Panc1 (cell line): ENCODE measurements around the gene ATP6V1F. TPM values are rescaled to one million over a fixed set of nuclear protein-coding genes. Genes with fewer than 3 reads are reported as not detected.

Experiments
- ATAC-seq: fragments of 200-7000 bp; cut with Tn5 transposase; 2 replicates; pipeline ENCODE4 v1.9.1; 2020; ENCODE audit warnings: mild to moderate bottlenecking, moderate library complexity
- BruUV-seq: library from RNA; stranded (reverse); fragments of 400-500 nt; replicated peaks from 2 replicates; lab custom pipeline; 2021; lab: Mats Ljungman, UMichigan
- CTCF ChIA-PET: fragments of 300-600 bp; sonication (Branson Sonifier 250); formaldehyde crosslinking; loops from one replicate; lab custom pipeline; 2022; ENCODE audit warnings: antibody characterized with exemption; lab: Charles Lee
- POLR2A ChIA-PET: fragments of 300-600 bp; sonication (Branson Sonifier 250); formaldehyde crosslinking; loops from one replicate; lab custom pipeline; 2022; ENCODE audit warnings: antibody characterized with exemption; lab: Charles Lee
- DNase-seq: peaks from one replicate; pipeline ENCODE4 v3.0.0-alpha.2; 2010; ENCODE audit warnings: low read depth, low spot score
- H3K27ac ChIP-seq: 2 replicates; pipeline ENCODE4 v1.5.1; 2011; ENCODE audit warnings: mild to moderate bottlenecking, low read length, inconsistent platforms
- H3K27me3 ChIP-seq: fragments of 200-500 bp; sonication (Bioruptor generic); 2 replicates; pipeline ENCODE4 v1.6.0; 2014; ENCODE audit warnings: low read length, inconsistent platforms; ENCODE audit not compliant: control insufficient read depth, insufficient read depth
- H3K36me3 ChIP-seq: fragments of 200-500 bp; sonication (Bioruptor generic); 2 replicates; pipeline ENCODE4 v1.5.1; 2014; ENCODE audit warnings: inconsistent platforms, mild to moderate bottlenecking, low read length, moderate library complexity; ENCODE audit not compliant: control insufficient read depth, insufficient read depth
- H3K4me1 ChIP-seq: 2 replicates; pipeline ENCODE4 v1.5.1; 2011; ENCODE audit warnings: inconsistent platforms, mild to moderate bottlenecking, low read length, moderate library complexity; ENCODE audit not compliant: control insufficient read depth, insufficient read depth
- H3K4me3 ChIP-seq, 2 experiments: 2 replicates each; pipeline ENCODE4 v1.5.1; 2011 to 2012; ENCODE audit warnings: low read depth in 2 of 2, low read length in 2 of 2, mild to moderate bottlenecking in 2 of 2, inconsistent platforms in 1 of 2, moderate library complexity in 1 of 2
- H3K9me3 ChIP-seq: fragments of 200-500 bp; sonication (Bioruptor generic); 2 replicates; pipeline ENCODE4 v1.5.1; 2014; ENCODE audit warnings: low read depth, mild to moderate bottlenecking, inconsistent platforms, low read length, moderate library complexity; ENCODE audit not compliant: control insufficient read depth, insufficient read depth
- CTCF ChIP-seq: fragments of 450-650 bp; IDR thresholded peaks from 2 replicates; pipeline ENCODE4 v1.5.1; 2017; ENCODE audit warnings: mild to moderate bottlenecking
- POLR2AphosphoS5 ChIP-seq: IDR thresholded peaks from 2 replicates; pipeline ENCODE4 v1.6.1; 2012; ENCODE audit warnings: mild to moderate bottlenecking, low read depth, low read length, moderate library complexity
- REST ChIP-seq, 2 experiments: IDR thresholded peaks; 2 replicates each; pipeline ENCODE4 v1.6.1; 2011 to 2012; ENCODE audit warnings: low read depth in 2 of 2, control low read depth in 1 of 2, low read length in 1 of 2, mild to moderate bottlenecking in 1 of 2, moderate library complexity in 1 of 2; ENCODE audit not compliant: insufficient read depth in 1 of 2
- SIN3A ChIP-seq: IDR thresholded peaks from 2 replicates; pipeline ENCODE4 v1.6.1; 2012; ENCODE audit warnings: low read depth, mild to moderate bottlenecking, low read length, moderate library complexity, borderline replicate concordance; ENCODE audit not compliant: insufficient read depth
- TCF7L2 ChIP-seq: IDR thresholded peaks from 2 replicates; pipeline ENCODE4 v1.6.1; 2011; ENCODE audit warnings: mild to moderate bottlenecking, low read depth, low read length, inconsistent platforms
- in situ Hi-C: cut with HindIII; loops from 2 replicates; pipeline ENCODE4 v1.10.0; 2016; ENCODE audit warnings: low sequenced_read_pairs, low pct_unique_long_range_greater_than_20kb
- intact Hi-C: fragments of 100-400 bp; cut with micrococcal nuclease; formaldehyde crosslinking; loops from one replicate; pipeline ENCODE4 v1.10.0; 2022; ENCODE audit not compliant: unreplicated experiment
- total RNA-seq: library from RNA; stranded (reverse); gene quantifications from one replicate; pipeline ENCODE4 v1.2.1, GENCODE V29; 2021; ENCODE audit not compliant: unreplicated experiment

Gene ATP6V1F
- total RNA-seq, 1 experiment from 2014 or later: 151 TPM

GRCh38 chr7:128909625-128910568 is 47.2 kb downstream of the ATP6V1F start:
- ATAC-seq (no peak), DNase-seq (no peak)
- POLR2A ChIA-PET: no interaction called here
- H3K27me3 ChIP-seq: no peaks in the 10 kb centered on the region
- in situ Hi-C loops (no loop called here), intact Hi-C loops (no loop called here)
- H3K4me3 ChIP-seq: no peak overlapping the region
- H3K9me3 ChIP-seq: no peaks in the 10 kb centered on the region
- no peaks in the 10 kb centered on the region for H3K36me3 ChIP-seq
- TF ChIP-seq TCF7L2 (no peak), CTCF (no peak), REST (IDR thresholded peaks at IDR 0.05; ENCODE audit: insufficient read depth in 1 of 2, low read depth in 2 of 2, low read length in 1 of 2) (no peak), POLR2AphosphoS5 (no peak), SIN3A (no peak)
- no peak overlapping the region for H3K27ac ChIP-seq
- H3K4me1 ChIP-seq: no peaks in the 10 kb centered on the region; the same call in 1 of the 2 replicates
- CTCF ChIA-PET: no interaction called here
- BruUV-seq: no TSS peak

- no peak within 1 kb of the TSS for H3K4me3 ChIP-seq
Observed at GRCh38 chr7:128910569-128910945, 47.9 kb downstream of the ATP6V1F start, which contains the start of gene KCP. Gene KCP, minus strand, starts transcription at chr7:128910709. Its CDS starts 33 bp downstream, at chr7:128910676.

More at GRCh38 chr7:128910569-128910945, 47.9 kb downstream of the ATP6V1F start, which contains the start of gene KCP:
- ATAC-seq (no peak), DNase-seq (no peak)
- BruUV-seq: no TSS peak
- Histone ChIP-seq H3K9me3 (no peaks in the 10 kb centered on the region), H3K36me3 (no peaks in the 10 kb centered on the region), H3K27me3 (no peaks in the 10 kb centered on the region), H3K27ac (no peak within 1 kb of the TSS), H3K4me1 (no peaks in the 10 kb centered on the region; the same call in 1 of the 2 replicates)
- CTCF ChIA-PET: no interaction called here
- intact Hi-C loops: no loop called here
- in situ Hi-C loops: no loop called here
- POLR2A ChIA-PET: no interaction called here
- no peak for TF ChIP-seq TCF7L2
- TF ChIP-seq CTCF: no peak
- no peak for TF ChIP-seq POLR2AphosphoS5
- TF ChIP-seq REST (IDR thresholded peaks at IDR 0.05; ENCODE audit: insufficient read depth in 1 of 2, low read depth in 2 of 2, low read length in 1 of 2): no peak
- TF ChIP-seq SIN3A: no peak
